Neutrophil (primary cell): Measurements from ENCODE around the gene DAZAP1.

Experiments used
- H3K27ac ChIP-seq: fragments of 200-600 bp; sonication (generic); 2 replicates; pipeline ENCODE4 v1.5.1; 2016; ENCODE audit warnings: mild to moderate bottlenecking, moderate library complexity
- H3K27me3 ChIP-seq: fragments of 200-600 bp; sonication (generic); 2 replicates; pipeline ENCODE4 v1.6.0; 2016; ENCODE audit warnings: mild to moderate bottlenecking
- H3K36me3 ChIP-seq: fragments of 200-600 bp; sonication (generic); 2 replicates; pipeline ENCODE4 v1.5.1; 2017
- H3K4me1 ChIP-seq, 2 experiments: fragments of 200-600 bp in 1 of 2; sonication (generic) in 1 of 2; 1 replicate in 1 of 2; 2 replicates in 1 of 2; pipeline versions ENCODE4 v1.5.1 to v1.6.1; 2013 to 2016; ENCODE audit warnings: low read depth in 1 of 2, low read length in 1 of 2, mild to moderate bottlenecking in 1 of 2, moderate library complexity in 1 of 2; ENCODE audit not compliant: control insufficient read depth in 1 of 2, insufficient read depth in 1 of 2
- H3K4me3 ChIP-seq, 2 experiments: fragments of 200-600 bp in 1 of 2; sonication (generic) in 1 of 2; 1 replicate in 1 of 2; 2 replicates in 1 of 2; pipeline ENCODE4 v1.5.1; 2013 to 2016; ENCODE audit warnings: low read depth in 1 of 2, low read length in 1 of 2, mild to moderate bottlenecking in 1 of 2, moderate library complexity in 1 of 2
- H3K9me3 ChIP-seq: fragments of 200-600 bp; sonication (generic); 2 replicates; pipeline ENCODE4 v1.5.1; 2016
- TF ChIP-seq, protein P1 (sequence below): fragments of 200-600 bp; sonication (generic); IDR thresholded peaks from 2 replicates; pipeline ENCODE4 v1.5.1; 2016; ENCODE audit warnings: antibody characterized with exemption

The DAZAP1 gene

GRCh38 chr19:1432507-1432887, 25.1 kb downstream of the DAZAP1 start:
- Histone ChIP-seq H3K36me3 (peaks cover 68% of the 10 kb centered on the region), H3K27me3 (no peaks in the 10 kb centered on the region), H3K4me1 (no peaks in the 10 kb centered on the region), H3K4me3 (no peak overlapping the region), H3K27ac (no peak overlapping the region), H3K9me3 (no peaks in the 10 kb centered on the region)
- TF ChIP-seq, protein P1, sequence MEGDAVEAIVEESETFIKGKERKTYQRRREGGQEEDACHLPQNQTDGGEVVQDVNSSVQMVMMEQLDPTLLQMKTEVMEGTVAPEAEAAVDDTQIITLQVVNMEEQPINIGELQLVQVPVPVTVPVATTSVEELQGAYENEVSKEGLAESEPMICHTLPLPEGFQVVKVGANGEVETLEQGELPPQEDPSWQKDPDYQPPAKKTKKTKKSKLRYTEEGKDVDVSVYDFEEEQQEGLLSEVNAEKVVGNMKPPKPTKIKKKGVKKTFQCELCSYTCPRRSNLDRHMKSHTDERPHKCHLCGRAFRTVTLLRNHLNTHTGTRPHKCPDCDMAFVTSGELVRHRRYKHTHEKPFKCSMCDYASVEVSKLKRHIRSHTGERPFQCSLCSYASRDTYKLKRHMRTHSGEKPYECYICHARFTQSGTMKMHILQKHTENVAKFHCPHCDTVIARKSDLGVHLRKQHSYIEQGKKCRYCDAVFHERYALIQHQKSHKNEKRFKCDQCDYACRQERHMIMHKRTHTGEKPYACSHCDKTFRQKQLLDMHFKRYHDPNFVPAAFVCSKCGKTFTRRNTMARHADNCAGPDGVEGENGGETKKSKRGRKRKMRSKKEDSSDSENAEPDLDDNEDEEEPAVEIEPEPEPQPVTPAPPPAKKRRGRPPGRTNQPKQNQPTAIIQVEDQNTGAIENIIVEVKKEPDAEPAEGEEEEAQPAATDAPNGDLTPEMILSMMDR, result no peak

GRCh38 chr19:1433119-1434039, 26.0 kb downstream of the DAZAP1 start:
- Histone ChIP-seq H3K4me1 (peaks cover 3 to 5% of the 10 kb centered on the region in 2 experiments), H3K27ac (no peak overlapping the region), H3K36me3 (peaks cover 62% of the 10 kb centered on the region), H3K4me3 (no peak overlapping the region), H3K27me3 (no peaks in the 10 kb centered on the region), H3K9me3 (no peaks in the 10 kb centered on the region)
- TF ChIP-seq, protein P1, result no peak

GRCh38 chr19:1434040-1434366, 26.6 kb downstream of the DAZAP1 start:
- Histone ChIP-seq H3K27ac (no peak overlapping the region), H3K4me3 (no peak overlapping the region), H3K9me3 (no peaks in the 10 kb centered on the region), H3K4me1 (peaks cover 5 to 11% of the 10 kb centered on the region in 2 experiments), H3K36me3 (peaks cover 55% of the 10 kb centered on the region), H3K27me3 (no peaks in the 10 kb centered on the region)
- TF ChIP-seq, protein P1, result no peak

GRCh38 chr19:1434577-1435060, 27.2 kb downstream of the DAZAP1 start:
- no peak overlapping the region for H3K27ac ChIP-seq
- H3K4me1 ChIP-seq, result peaks cover 11 to 17% of the 10 kb centered on the region in 2 experiments
- H3K4me3 ChIP-seq, result no peak overlapping the region
- TF ChIP-seq, protein P1, result no peak
- peaks cover 50% of the 10 kb centered on the region for H3K36me3 ChIP-seq
- H3K9me3 ChIP-seq, result no peaks in the 10 kb centered on the region
- no peaks in the 10 kb centered on the region for H3K27me3 ChIP-seq

GRCh38 chr19:1435378-1435989, 28.1 kb downstream of the DAZAP1 start:
- Histone ChIP-seq H3K36me3 (peaks cover 50% of the 10 kb centered on the region), H3K4me1 (peaks cover 13 to 20% of the 10 kb centered on the region in 2 experiments), H3K4me3 (no peak overlapping the region), H3K9me3 (no peaks in the 10 kb centered on the region), H3K27me3 (no peaks in the 10 kb centered on the region), H3K27ac (no peak overlapping the region)
- TF ChIP-seq, protein P1, result no peak
